IMR-90 (cell line): ENCODE data around the gene FXYD6.

Experiments used
- BHLHE40 ChIP-seq: fragments of 150-350 bp; IDR thresholded peaks from 2 replicates; pipeline ENCODE4 v1.6.1; 2016; ENCODE audit warnings: mild to moderate bottlenecking, low read depth, low read length
- CTCF ChIP-seq: conservative IDR thresholded peaks from 2 replicates; pipeline ENCODE4 v1.5.1; 2012; ENCODE audit warnings: mild to moderate bottlenecking, low read depth, low read length, improper control_type of control experiment
- FOS ChIP-seq: fragments of 150-350 bp; IDR thresholded peaks from 2 replicates; pipeline ENCODE4 v1.6.1; 2016; ENCODE audit warnings: low read depth, low read length
- MAFK ChIP-seq: IDR thresholded peaks from 2 replicates; pipeline ENCODE4 v1.6.1; 2012; ENCODE audit warnings: low read depth, low read length, improper control_type of control experiment
- MXI1 ChIP-seq: IDR thresholded peaks from 2 replicates; pipeline ENCODE4 v1.6.1; 2012; ENCODE audit warnings: low read depth, mild to moderate bottlenecking, low read length, moderate library complexity, borderline replicate concordance
- POLR2A ChIP-seq: IDR thresholded peaks from 2 replicates; pipeline ENCODE4 v1.6.1; 2012; ENCODE audit warnings: mild to moderate bottlenecking, low read depth, low read length
- USF2 ChIP-seq: fragments of 150-350 bp; IDR thresholded peaks from 2 replicates; pipeline ENCODE4 v1.6.1; 2017; ENCODE audit warnings: mild to moderate bottlenecking, antibody characterized with exemption, low read length, low read depth

- no peak for TF ChIP-seq MXI1
- no peak for TF ChIP-seq POLR2A
- TF ChIP-seq CTCF = no peak
- no peak for TF ChIP-seq USF2
- no peak for TF ChIP-seq MAFK
- TF ChIP-seq FOS = no peak
- TF ChIP-seq BHLHE40 = no peak
Observed at GRCh38 chr11:117906126-117906525, 29.7 kb upstream of the FXYD6 start.
